ENCODE data around the gene TMA7B.
"Not testable (repeated sequence)": the region's sequence is repeated elsewhere in the genome, so short reads cannot be mapped to it uniquely, and the experiment has no call there.

The TMA7B gene

DNA sequence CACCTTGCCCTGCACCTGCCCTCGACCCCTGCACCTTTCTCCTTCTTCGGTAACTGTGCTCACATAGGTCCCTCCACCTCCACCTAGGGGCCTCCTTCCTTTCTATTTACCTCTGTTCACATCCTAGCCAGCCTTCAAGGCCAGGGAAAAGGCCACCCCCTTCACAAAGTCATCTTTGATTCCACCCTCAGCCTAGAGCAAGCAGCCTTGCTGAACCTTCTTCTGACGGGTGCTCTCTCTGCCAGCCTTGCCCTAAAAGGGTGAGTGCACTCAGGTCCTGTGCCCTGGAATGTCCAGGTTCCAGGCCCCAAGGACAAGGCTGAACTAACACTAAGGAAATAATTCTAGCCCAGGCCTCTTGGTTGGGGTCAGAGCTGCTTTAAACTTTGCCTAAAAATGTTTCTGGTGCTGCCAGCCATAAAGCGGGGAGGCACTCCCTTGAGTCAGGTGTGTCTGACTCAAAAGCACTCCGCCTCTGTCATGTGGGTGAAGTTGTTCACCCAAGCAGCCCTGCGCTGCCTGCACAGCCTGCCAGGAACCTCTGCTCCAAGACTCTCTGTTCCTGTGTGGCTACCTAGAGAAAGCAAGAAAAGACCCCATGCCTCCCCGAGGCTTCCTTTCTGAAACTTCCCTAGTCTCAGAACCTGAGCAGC is 25.3 kb downstream of the TMA7B start:
- DNase-seq = no peak

DNA sequence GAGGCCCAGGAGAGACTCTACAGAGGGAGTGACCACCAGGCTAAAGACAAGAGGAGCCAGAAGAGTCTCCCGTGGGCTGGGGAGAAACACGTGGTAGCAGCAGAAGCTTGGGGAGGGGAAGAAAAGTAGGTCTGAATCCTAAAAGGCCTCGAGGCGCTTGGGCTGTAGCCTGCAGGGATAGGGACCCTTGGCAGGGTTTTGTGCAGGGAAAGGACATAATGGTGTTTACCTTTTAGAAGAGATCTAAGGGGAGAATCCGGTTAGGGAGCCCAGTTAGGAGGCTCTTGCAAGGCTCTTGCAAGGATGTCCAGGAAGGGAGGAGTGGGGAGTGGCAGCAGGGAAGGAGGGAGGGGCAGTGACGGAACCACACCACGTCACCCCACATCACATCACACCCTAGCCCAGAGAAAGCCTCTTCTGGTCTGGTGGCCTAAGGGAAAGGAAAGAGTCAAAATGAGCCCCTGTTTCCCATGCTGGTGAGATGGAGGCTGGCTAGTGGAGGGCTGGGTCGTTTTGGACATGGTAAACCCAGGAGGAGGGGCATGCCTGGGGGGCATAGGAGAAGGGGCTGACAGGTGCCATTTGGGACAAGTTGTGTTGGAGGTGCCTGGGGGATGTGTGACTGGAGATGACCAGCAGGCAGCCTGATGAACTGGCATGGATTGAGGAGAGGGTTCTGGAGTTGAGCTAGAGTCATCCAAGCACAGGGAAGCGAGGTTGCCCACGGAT is 28.4 kb downstream of the TMA7B start:
- DNase-seq = no peak

GRCh38 chr22:39989633-39990032 is 29.4 kb downstream of the TMA7B start:
- no peak for DNase-seq

DNA sequence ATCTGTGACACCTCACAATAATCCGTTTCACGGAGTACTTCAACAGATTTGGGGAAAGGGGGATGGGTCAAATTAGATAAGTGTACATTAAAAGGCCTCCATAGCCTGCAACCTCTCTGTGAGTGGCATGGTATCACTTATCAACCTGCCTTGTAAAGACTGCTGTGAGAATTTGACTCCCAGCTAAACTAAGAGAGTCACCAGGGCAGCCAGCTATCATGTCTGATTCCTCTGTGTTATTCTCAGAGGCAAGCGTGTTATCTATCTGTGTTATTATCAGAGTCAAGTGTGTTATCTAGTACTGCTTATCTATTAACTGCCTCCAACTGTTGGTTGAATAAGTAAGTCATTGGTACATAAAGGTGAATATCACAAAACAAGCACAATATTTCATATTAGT is 30.5 kb downstream of the TMA7B start:
- no peak for DNase-seq

DNA sequence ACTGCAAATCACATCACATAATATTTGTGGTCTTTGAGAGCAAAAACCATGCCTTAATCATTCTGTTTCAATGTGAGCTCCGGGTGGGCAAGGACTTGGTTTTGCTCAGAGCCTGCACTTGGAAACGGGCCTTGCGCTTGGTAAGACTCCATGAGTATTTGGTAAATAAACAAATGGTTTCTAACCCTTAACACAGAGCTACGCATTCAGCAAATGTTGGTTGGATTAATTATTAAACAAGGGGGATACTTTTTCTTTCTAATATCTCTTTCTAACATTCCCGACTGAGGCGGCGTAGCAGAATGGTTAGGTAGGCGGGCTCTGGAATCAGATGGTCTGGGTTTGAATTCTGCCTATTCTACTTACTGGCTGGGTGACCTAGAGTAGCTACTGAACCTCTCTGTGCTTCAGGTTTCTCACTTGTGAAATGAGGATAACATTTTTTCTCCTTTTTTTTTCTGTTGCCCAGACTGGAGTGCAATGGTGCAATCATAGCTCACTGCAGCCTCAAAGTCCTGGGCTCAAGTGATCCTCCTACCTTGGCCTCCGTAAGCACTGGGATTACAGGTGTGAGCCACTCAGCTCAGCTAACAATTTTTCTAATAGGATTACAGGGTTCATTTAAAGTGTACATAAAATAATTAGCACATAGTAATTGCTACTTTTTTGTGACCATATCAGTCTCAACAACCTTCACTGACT is 31.1 kb downstream of the TMA7B start:
- DNase-seq = no peak

DNA sequence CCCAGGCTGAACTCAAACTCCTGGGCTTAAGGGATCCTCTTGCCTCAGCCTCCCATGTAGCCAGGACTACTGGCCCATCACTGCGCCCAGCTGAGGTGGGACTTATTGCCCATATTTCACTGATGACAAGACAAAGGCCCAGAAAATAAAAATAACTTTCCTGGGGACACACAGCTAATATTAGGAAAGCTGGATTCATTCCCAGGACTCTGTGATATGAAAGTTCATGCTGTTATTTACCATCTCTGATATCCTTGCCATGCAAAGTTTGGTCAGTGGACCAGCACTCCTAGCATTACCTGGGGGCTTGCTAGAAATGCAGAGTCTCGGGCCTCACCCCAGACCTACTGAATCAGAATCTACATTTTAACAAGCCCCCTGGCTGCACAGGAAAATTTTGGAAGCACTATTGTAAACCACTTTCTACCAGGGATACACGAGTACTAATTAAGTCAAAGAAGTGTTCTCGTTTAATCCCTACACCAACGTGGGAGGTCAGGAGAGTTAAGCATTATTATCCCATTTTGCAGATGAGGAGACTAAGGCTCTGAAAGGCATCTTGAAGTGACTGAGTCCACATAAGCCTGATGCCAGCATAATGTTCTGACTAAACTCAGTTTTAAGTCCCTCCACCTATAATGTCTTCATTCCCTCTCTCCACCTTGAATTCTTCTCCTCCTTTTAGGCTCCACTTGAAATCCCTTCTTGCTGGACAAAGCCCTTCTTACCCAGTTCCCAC is 32.1 kb downstream of the TMA7B start:
- DNase-seq = no peak

DNA sequence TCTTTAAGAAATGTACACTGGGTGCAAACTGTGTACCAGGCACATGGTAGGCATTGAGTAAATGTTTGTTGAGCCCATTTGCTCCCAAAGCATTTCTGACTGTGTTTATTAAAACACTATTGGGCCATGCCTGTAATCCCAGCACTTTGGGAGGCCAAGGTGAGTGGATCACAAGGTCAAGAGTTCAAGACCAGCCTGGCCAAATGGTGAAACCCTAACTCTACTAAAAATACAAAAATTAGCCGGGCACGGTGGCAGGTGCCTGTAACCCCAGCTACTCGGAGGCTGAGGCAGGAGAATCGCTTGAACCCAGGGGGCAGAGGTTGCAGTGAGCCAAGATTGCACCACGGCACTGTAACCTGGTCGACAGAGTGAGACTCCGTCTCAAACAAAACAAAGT is 32.7 kb downstream of the TMA7B start:
- DNase-seq = not testable (repeated sequence)

DNA sequence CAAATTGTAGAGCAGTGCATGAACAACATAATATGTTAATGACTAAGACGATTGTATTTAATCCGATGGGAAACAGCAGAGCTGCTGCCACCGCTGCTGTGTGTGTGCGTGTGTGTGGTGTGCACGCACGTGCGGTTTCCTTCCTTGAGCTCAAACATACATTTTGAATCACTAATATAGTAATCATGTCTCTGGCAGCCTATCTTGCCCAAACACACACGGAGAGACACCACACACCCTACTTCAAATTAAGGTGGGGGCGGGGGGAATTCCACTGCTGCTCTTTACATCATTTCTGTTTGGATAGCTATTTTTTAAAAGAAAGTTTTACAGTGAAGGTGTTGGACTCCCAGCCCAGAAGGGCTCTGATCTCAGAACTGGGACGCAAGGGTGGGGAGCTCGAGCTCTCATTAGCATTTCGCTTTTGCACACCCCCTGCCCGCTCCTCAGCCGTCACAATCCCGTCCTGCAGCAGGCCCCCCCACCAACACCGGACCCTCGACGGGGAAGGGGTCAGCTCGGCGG is 33.9 kb downstream of the TMA7B start:
- DNase-seq = peak; percentile 56

DNA sequence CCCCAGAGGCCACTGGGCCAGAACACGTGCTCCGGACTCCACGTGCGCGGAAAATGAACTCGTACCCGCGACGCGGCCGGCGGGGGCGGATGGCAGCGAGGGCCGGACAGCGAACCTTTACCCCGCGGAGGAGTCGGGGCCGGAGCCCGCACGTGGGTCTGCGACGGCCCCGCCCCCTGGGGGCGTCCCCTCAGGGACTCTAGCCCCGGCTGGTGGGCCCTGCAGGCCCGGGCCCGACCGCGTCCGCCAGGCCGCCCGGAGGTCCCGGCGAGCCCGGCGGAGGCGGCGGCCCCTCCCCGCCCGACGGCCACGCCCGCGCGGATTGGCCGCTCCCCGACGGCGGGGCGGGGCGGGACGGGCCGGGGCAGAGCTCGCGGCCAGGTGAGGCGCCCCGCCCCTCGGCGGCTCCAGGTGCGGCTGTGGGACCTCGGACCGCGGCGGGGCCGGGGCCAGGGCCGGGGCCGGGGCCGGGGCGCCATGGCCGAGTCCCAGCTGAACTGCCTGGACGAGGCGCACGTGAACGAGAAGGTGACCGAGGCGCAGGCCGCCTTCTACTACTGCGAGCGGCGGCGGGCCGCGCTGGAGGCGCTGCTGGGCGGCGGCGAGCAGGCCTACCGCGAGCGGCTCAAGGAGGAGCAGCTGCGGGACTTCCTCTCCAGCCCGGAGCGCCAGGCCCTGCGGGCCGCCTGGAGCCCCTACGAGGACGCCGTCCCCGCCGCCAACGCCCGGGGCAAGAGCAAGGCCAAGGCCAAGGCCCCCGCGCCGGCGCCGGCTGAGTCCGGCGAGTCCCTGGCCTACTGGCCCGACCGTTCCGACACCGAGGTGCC is 34.6 kb downstream of the TMA7B start, which contains the start of gene FAM83F:
Gene FAM83F, plus strand, starts transcription at position 389 of the 827 bp plus-strand sequence. Its CDS starts 89 bp downstream, at position 478.
- peak; percentile 50 for DNase-seq

DNA sequence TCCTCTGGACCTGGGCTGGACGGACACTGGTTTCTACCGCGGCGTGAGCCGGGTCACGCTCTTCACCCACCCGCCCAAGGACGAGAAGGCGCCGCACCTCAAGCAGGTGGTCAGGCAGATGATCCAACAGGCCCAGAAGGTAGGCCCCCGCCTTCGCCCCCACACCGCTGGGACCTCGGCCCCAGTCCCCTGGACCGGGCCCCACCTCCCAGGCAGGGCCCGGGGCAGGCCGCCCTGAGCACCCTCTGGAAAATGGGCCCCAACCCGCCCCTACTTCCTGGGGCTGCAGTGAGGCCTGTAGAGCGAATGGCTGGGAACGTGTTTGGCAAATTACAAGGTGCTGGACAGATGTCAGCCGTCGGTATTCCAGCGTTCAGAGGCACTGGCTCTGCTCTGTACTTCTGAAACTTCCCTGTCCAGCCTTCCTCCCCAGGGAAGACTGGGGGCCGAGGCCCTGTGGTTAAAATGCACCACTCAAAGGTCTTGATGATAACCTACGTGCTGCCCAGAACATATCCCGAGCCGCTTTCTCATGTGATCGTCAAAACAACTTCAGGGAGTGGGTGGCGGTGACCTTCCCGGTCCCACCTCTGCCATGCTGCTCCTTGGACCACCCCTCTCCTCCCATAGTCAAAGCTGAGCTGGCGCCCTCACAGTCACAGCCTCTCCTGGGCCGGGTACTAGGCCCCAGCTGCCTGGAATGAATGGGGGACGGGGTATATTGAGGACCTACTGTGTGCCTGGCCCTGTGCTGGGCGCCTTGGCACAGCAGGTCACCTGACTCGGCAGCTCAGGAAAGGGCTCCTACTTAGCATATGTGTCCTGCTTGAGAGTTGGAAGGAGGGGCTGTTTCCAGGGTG is 35.4 kb downstream of the TMA7B start:
- no peak for DNase-seq

- DNase-seq = no peak
These were observed 36.5 kb downstream of the TMA7B start for GRCh38 chr22:39996732-39997131.

GRCh38 chr22:39997421-39997820 is 37.2 kb downstream of the TMA7B start:
- no peak for DNase-seq

GRCh38 chr22:39997939-39998726 is 37.9 kb downstream of the TMA7B start:
- peak; percentile 88 for DNase-seq

- no peak for DNase-seq
These were observed 39.1 kb downstream of the TMA7B start for GRCh38 chr22:39999144-39999757.

- no peak for DNase-seq
These were observed 40.0 kb downstream of the TMA7B start for GRCh38 chr22:40000171-40000570.

- DNase-seq = no peak
These were observed 40.9 kb downstream of the TMA7B start for GRCh38 chr22:40001106-40001505.

- DNase-seq = no peak
These were observed 41.8 kb downstream of the TMA7B start for GRCh38 chr22:40001800-40002577.

GRCh38 chr22:40002935-40003715 is 42.9 kb downstream of the TMA7B start:
- DNase-seq = no peak
